Stimulated activated CD8-positive, alpha-beta memory T cell treated with anti-CD3 and anti-CD28 coated beads, Interleukin-7, amount 100 ng/mL, for 48 hours (primary cell): ENCODE measurements around the gene SIRPD.

Source experiments
- DNase-seq, 2 donors: peaks; one replicate each; pipeline ENCODE4 v3.0.0-alpha.2; 2020; ENCODE audit warnings: low read depth in 1 of 2; ENCODE audit errors: extremely low read depth in 1 of 2

The SIRPD gene

GRCh38 chr20:1538655-1539054 lies 18.9 kb downstream of the SIRPD start:
- no peak for DNase-seq

- no peak for DNase-seq
Observed at GRCh38 chr20:1537731-1538058, 19.8 kb downstream of the SIRPD start.

GRCh38 chr20:1536893-1537730 lies 20.4 kb downstream of the SIRPD start:
- no peak for DNase-seq

GRCh38 chr20:1535420-1536175 lies 21.9 kb downstream of the SIRPD start:
- DNase-seq: no peak

- no peak for DNase-seq
Observed at GRCh38 chr20:1534526-1534925, 23.0 kb downstream of the SIRPD start.

GRCh38 chr20:1533059-1533458 lies 24.4 kb downstream of the SIRPD start:
- DNase-seq: no peak

GRCh38 chr20:1528811-1529210 lies 28.7 kb downstream of the SIRPD start:
- no peak for DNase-seq

GRCh38 chr20:1527923-1528322 lies 29.6 kb downstream of the SIRPD start:
- DNase-seq: no peak

- no peak for DNase-seq
Observed at GRCh38 chr20:1526896-1527295, 30.6 kb downstream of the SIRPD start.

- DNase-seq: no peak
Observed at GRCh38 chr20:1526310-1526709, 31.2 kb downstream of the SIRPD start.

GRCh38 chr20:1524004-1524403 lies 33.5 kb downstream of the SIRPD start:
- no peak for DNase-seq

GRCh38 chr20:1517010-1517409 lies 40.5 kb downstream of the SIRPD start:
- DNase-seq: no peak

GRCh38 chr20:1513801-1514200 lies 43.7 kb downstream of the SIRPD start:
- no peak for DNase-seq

- DNase-seq: no peak
Observed at GRCh38 chr20:1509237-1509636, 48.3 kb downstream of the SIRPD start.

- DNase-seq: no peak
Observed at GRCh38 chr20:1508574-1508973, 48.9 kb downstream of the SIRPD start.

GRCh38 chr20:1507276-1507675 lies 50.2 kb downstream of the SIRPD start:
- no peak for DNase-seq

- DNase-seq: no peak
Observed at GRCh38 chr20:1505871-1506270, 51.6 kb downstream of the SIRPD start.

GRCh38 chr20:1505361-1505760 lies 52.1 kb downstream of the SIRPD start:
- no peak for DNase-seq

GRCh38 chr20:1503564-1504227 lies 53.8 kb downstream of the SIRPD start:
- DNase-seq: peak; percentile 9 to 68

- DNase-seq: no peak
Observed at GRCh38 chr20:1500496-1500895, 57.0 kb downstream of the SIRPD start.

- no peak for DNase-seq
Observed at GRCh38 chr20:1499528-1500420, 57.7 kb downstream of the SIRPD start.
